Smooth muscle cell (in vitro differentiated cells): ENCODE data around the gene FAM210A. TPM values are rescaled to one million over a fixed set of nuclear protein-coding genes. Genes with fewer than 3 reads are reported as not detected.

ENCODE experiments used
- DNase-seq: peaks from one replicate; lab custom pipeline; 2025; ENCODE audit not compliant: unreplicated experiment; lab: John Stamatoyannopoulos, UW
- H2AFZ ChIP-seq: fragments of 200-600 bp; sonication (generic); 2 replicates; pipeline ENCODE4 v1.6.0; 2016; ENCODE audit warnings: antibody characterized with exemption, low read depth, mild to moderate bottlenecking
- H3F3A ChIP-seq: fragments of 200-600 bp; sonication (generic); 2 replicates; pipeline ENCODE4 v1.6.0; 2017; ENCODE audit warnings: antibody characterized with exemption, low read depth
- H3K27ac ChIP-seq: fragments of 200-600 bp; sonication (generic); 2 replicates; pipeline ENCODE4 v1.5.1; 2016; ENCODE audit warnings: low read depth, mild to moderate bottlenecking
- H3K27me3 ChIP-seq: fragments of 200-600 bp; sonication (generic); 2 replicates; pipeline ENCODE4 v1.6.1; 2016; ENCODE audit warnings: low read depth, mild to moderate bottlenecking
- H3K36me3 ChIP-seq: fragments of 200-600 bp; sonication (generic); 2 replicates; pipeline ENCODE4 v1.5.1; 2016; ENCODE audit warnings: low read depth
- H3K4me1 ChIP-seq: fragments of 200-600 bp; sonication (generic); 2 replicates; pipeline ENCODE4 v1.5.1; 2016; ENCODE audit warnings: low read depth
- H3K4me2 ChIP-seq: fragments of 200-600 bp; sonication (generic); 2 replicates; pipeline ENCODE4 v1.6.0; 2016; ENCODE audit warnings: mild to moderate bottlenecking
- H3K4me3 ChIP-seq: fragments of 200-600 bp; sonication (generic); 2 replicates; pipeline ENCODE4 v1.5.1; 2016; ENCODE audit warnings: mild to moderate bottlenecking
- H3K79me2 ChIP-seq: fragments of 200-600 bp; sonication (generic); 2 replicates; pipeline ENCODE4 v1.6.0; 2016; ENCODE audit warnings: low read depth, mild to moderate bottlenecking
- H3K9ac ChIP-seq: fragments of 200-600 bp; sonication (generic); 2 replicates; pipeline ENCODE4 v1.6.0; 2016; ENCODE audit warnings: low read depth
- H3K9me3 ChIP-seq: fragments of 200-600 bp; sonication (generic); replicated peaks from 2 replicates; pipeline ENCODE4 v1.5.1; 2016; ENCODE audit warnings: low read depth
- H4K20me1 ChIP-seq: fragments of 200-600 bp; sonication (generic); 2 replicates; pipeline ENCODE4 v1.6.0; 2016; ENCODE audit warnings: low read depth
- WGBS: methylation state at CpG from one replicate; pipeline ENCODE4 v1.1.7; 2016; ENCODE audit warnings: low lambda C conversion rate; 5-methylcytosine and 5-hydroxymethylcytosine counted together
- polyA plus RNA-seq: library from polyadenylated mRNA; unstranded; fragments of >200 nt; fragmentation: Nextera tagmentation; extraction: Ambion mirVana; gene quantifications from 2 replicates; pipeline ENCODE4 v1.2.1, GENCODE V29; 2016
- total RNA-seq: library from RNA; depleted of rRNA; stranded (reverse); fragments of >200 nt; gene quantifications from 2 replicates; pipeline ENCODE4 v1.2.3, GENCODE V29; 2014
- TF ChIP-seq, protein P1 (sequence below): fragments of 200-600 bp; sonication (generic); IDR thresholded peaks from 2 replicates; pipeline ENCODE4 v1.5.1; 2017; ENCODE audit warnings: borderline replicate concordance, mild to moderate bottlenecking, antibody characterized with exemption; ENCODE audit not compliant: insufficient read depth, poor library complexity, severe bottlenecking

The FAM210A gene, protein sequence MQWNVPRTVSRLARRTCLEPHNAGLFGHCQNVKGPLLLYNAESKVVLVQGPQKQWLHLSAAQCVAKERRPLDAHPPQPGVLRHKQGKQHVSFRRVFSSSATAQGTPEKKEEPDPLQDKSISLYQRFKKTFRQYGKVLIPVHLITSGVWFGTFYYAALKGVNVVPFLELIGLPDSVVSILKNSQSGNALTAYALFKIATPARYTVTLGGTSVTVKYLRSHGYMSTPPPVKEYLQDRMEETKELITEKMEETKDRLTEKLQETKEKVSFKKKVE
- total RNA-seq = 16.0 and 17.8 TPM in 2 replicates
- polyA plus RNA-seq = 14.8 and 16.6 TPM in 2 replicates

DNA sequence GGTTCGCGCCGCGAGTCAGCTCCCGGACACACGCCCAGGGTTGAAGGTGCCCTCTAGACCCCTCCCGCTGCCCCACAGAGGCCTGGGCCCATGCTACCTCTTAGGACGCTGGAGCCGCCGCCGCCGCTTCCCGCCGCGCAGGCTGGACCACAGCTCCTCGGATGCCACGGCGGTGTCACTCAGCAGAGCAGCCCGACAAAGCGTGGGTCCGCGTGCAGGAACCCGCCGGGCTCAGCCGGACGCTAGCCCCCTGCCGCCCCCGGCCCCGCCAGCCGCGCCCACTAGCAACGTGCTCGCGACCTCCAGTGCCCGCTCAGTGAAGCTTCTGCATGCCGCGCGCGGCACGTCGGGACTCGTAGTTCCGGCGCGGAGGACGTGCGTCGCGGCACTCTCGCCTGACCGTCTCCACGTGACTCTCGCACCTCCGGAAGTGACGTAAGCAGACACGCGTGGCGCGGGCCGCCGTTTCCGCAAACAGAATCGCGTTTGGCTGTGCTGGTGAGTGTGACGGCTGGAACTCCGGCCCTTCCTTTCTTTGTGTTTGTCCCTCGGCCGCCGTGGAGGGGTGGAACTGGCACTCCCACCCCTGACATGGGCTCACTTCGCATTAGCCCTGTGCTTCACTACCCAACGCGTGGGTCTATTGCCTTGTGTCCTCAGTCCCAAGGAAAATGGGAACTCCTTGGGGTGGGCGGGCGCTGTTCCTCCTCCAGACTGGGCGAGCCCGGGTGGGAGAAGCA, at the start of gene FAM210A, which contains the start of gene RNMT:
Gene FAM210A (minus strand): TSS at position 327 of the 740 bp plus-strand sequence. CDS start 44,481 bp downstream, outside the sequence.
Gene RNMT (plus strand): TSS at position 442 of the 740 bp plus-strand sequence. CDS start 4,845 bp downstream, outside the sequence.
- Histone ChIP-seq H3K9me3 (no peaks in the 10 kb centered on the region), H2AFZ (peak within 1 kb of the TSS; percentile 93), H3K79me2 (peaks cover 89% of the 10 kb centered on the region), H3F3A (no peaks in the 10 kb centered on the region), H3K4me3 (peak within 1 kb of the TSS; percentile 77), H4K20me1 (peaks cover 51% of the 10 kb centered on the region), H3K4me1 (peaks cover 22% of the 10 kb centered on the region), H3K36me3 (no peaks in the 10 kb centered on the region), H3K9ac (peak within 1 kb of the TSS; percentile 96), H3K4me2 (peak within 1 kb of the TSS; percentile 86), H3K27ac (peak within 1 kb of the TSS; percentile 98), H3K27me3 (no peaks in the 10 kb centered on the region)
- 1% methylated on average over 57 of the region's 76 CpGs for WGBS
- DNase-seq = peak; percentile 83
- TF ChIP-seq, protein P1, sequence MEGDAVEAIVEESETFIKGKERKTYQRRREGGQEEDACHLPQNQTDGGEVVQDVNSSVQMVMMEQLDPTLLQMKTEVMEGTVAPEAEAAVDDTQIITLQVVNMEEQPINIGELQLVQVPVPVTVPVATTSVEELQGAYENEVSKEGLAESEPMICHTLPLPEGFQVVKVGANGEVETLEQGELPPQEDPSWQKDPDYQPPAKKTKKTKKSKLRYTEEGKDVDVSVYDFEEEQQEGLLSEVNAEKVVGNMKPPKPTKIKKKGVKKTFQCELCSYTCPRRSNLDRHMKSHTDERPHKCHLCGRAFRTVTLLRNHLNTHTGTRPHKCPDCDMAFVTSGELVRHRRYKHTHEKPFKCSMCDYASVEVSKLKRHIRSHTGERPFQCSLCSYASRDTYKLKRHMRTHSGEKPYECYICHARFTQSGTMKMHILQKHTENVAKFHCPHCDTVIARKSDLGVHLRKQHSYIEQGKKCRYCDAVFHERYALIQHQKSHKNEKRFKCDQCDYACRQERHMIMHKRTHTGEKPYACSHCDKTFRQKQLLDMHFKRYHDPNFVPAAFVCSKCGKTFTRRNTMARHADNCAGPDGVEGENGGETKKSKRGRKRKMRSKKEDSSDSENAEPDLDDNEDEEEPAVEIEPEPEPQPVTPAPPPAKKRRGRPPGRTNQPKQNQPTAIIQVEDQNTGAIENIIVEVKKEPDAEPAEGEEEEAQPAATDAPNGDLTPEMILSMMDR = peak; percentile 7

DNA sequence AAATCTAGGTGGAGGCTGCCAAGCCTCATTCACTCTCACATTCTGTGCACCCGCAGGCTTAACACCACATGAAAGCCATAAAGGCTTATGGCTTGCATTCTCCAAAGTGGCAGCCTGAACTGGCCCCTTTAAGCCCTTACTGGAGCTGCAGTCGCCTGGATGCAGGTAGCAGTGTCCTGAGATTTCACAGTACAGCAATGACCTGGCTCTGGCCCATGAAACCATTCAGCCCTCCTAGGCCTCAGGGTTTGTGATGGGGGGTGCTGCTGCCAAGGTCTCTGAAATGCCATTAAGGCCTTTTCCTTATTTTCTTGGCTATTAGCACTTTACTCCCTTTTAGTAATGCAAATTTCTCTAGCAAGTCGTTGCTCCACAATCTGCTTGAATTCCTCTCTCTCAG, 48.7 kb upstream of the FAM210A start:
- Histone ChIP-seq H3K9ac (no peak overlapping the region), H3K27ac (no peak overlapping the region), H2AFZ (no peak overlapping the region), H3K79me2 (no peaks in the 10 kb centered on the region), H3K4me3 (no peak overlapping the region), H3K36me3 (no peaks in the 10 kb centered on the region), H4K20me1 (no peaks in the 10 kb centered on the region), H3K27me3 (no peaks in the 10 kb centered on the region), H3K9me3 (no peaks in the 10 kb centered on the region), H3F3A (no peaks in the 10 kb centered on the region), H3K4me1 (no peaks in the 10 kb centered on the region), H3K4me2 (no peak overlapping the region)
- no peak for DNase-seq
- 43% methylated on average over 3 of the region's 3 CpGs for WGBS
- TF ChIP-seq, protein P1 = no peak

DNA sequence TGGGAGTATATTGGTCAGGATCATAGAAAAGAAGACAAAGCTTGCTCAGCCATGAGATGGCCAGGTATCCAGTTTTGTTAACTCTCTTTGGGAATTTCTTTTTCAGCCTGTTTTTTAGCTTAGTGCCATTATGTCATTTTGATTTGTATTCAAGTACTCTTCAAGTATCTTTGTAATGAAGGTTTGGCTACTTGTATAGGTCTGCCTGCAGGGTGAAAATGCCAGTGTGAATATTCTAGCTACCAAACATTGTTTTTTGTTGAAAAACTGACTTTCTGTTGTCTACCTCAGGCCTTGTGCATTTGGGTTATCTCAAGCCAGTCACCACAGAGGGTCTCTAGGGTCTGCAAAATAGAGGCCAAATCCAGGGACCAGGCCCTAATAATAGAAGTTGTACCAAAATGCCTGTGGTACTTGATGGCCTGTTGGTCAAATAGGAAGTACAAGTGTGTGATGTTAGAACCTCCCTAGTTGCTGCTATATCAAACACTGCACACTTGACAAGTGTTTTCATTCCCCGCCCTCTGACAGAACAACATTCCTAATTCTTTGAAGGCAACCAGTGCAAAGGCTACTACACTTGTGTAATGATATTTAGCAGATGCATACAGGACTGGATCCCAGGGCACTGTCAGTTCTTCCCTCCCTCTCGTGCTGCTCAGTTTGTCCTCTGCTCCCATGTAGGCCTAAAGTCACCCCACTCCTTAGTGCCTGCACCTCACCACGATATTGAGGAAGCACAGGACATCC, 36.5 kb upstream of the FAM210A start:
- Histone ChIP-seq H3K4me3 (no peak overlapping the region), H3K9ac (no peak overlapping the region), H3K27me3 (no peaks in the 10 kb centered on the region), H3K4me2 (no peak overlapping the region), H3K79me2 (no peaks in the 10 kb centered on the region), H3K36me3 (peaks cover 15% of the 10 kb centered on the region), H3F3A (no peaks in the 10 kb centered on the region), H2AFZ (no peak overlapping the region), H3K9me3 (no peaks in the 10 kb centered on the region), H4K20me1 (no peaks in the 10 kb centered on the region), H3K27ac (no peak overlapping the region), H3K4me1 (no peaks in the 10 kb centered on the region)
- no peak for DNase-seq
- WGBS = 97% methylated on average over 3 of the region's 3 CpGs
- TF ChIP-seq, protein P1 = no peak
